HG02798 (cell line): ENCODE measurements around the gene CLK2.
"Not testable (repeated sequence)": the region's sequence is repeated elsewhere in the genome, so short reads cannot be mapped to it uniquely, and the experiment has no call there.

Experiments
- ATAC-seq: cut with Tn5 transposase; IDR thresholded peaks from one replicate; pipeline ENCODE4 v1.9.1; 2021; ENCODE audit warnings: mild to moderate bottlenecking; ENCODE audit not compliant: unreplicated experiment, poor library complexity

CLK2 gene

DNA sequence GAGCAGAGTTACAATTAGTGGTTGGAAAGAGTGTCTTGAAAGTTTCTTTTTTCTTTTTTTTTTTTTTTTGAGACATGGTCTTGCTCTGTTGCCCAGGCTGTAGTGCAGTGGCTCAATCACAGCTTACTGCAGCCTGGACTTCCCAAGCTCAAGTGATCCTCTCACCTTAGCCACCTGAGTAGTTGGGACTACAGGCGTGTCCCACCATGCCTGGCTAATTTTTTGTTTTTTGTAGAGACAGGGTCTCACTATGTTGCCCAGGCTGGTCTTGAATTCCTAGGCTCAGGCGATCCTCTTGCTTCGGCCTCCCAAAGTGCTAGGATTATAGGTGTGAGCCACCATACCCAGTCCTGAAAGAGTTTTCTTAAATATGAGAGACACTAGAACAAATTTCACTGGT, 26.5 kb downstream of the CLK2 start:
- ATAC-seq: not testable (repeated sequence)

DNA sequence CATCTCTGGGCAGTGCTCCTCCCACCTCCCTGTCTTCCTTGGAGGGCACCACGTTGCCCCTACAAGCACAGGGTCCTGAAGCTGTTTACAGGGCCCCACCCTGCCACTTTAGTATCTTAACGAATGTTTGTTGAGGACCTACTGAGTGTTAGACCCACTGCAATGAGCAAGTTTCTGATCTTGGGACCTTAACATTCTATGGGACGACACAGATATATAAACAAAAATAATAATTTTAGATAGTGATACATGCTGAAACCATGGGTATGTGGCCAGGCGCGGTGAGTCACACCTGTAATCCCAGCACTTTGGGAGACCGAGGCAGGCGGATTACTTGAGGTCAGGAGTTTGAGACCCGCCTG, 28.2 kb downstream of the CLK2 start:
- ATAC-seq: no peak

DNA sequence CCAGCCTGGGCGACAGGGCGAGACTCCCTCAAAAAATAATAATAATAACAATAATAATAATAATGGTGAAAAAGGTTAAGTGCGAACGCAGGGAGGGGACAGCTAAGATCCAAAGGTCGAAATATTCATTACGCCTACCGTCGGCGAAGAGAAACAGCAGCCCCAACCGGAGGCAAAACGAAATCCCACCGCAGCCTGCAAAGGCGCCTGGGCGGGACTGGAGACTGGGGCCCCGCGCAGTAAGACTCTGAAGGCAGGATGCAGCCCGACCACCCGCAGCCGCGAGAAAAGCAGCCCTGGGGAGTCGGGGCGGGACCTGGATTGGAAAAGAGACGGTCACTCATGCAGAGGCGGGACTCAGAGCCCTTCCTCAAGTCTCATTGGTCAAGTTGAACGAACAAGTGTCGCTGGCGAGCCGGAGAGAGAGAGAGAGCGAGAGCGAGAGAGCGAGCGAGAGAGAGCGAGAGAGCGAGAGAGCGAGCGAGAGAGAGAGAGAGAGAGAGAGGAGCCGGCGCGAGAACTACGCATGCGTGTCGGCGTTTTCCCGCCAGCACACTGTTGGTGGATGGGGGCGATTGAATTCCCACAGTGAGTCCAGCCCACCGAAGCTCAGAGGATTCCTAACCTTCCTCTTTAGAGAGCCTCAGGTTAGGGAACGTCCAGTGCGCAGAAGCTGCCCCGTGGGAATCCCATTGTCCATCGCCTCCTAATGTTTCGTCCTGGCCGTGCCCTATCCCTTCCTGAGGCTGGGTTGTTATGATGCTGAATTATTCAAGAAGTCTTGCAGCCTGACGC, 28.7 kb downstream of the CLK2 start:
- ATAC-seq: peak; percentile 93

DNA sequence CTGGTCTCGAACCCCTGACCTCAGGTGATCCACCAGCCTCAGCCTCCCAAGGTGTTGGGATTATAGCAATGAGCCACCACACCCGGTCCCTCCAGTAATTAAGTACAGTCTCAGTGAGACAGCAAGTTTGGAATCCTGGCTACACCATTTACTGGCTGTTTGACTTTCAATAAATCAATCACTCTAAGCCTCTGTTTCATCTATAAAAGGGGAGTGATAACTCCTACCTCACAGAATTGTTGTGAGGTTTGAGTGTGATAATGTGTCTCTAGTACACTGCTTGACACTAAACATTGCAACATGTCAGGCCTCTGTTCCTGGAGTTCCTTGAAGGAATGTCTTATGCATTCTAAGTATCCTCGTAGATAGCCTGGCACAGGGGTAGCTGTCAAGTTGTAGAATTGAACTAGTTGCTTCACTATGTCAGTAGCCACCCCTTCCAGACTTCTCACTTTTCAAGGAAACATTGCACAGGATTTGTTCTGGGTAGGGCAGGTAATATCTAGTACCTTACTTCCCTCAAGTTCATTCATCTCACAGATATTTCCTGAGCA, 30.4 kb downstream of the CLK2 start:
- no peak for ATAC-seq

DNA sequence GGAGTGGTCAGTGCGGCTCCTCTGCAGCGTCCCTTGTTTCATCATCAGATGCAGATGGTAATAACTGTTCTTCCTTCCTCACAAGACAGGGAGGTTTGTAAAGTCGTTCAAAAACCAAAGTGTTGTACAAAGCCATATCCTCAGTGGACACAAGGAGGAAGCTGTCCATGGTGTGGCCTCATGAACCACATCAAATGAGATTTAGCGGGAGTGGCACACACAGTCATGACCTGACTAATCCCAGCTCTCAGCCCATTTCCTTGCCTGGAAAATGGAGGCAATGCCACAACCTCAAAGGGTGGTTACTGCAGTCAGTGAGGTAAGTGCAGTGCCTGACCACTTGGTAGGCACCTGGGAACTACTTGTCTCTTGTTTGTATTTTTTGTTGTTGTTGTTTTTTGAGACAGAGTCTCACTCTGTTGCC, 31.5 kb downstream of the CLK2 start:
- no peak for ATAC-seq

DNA sequence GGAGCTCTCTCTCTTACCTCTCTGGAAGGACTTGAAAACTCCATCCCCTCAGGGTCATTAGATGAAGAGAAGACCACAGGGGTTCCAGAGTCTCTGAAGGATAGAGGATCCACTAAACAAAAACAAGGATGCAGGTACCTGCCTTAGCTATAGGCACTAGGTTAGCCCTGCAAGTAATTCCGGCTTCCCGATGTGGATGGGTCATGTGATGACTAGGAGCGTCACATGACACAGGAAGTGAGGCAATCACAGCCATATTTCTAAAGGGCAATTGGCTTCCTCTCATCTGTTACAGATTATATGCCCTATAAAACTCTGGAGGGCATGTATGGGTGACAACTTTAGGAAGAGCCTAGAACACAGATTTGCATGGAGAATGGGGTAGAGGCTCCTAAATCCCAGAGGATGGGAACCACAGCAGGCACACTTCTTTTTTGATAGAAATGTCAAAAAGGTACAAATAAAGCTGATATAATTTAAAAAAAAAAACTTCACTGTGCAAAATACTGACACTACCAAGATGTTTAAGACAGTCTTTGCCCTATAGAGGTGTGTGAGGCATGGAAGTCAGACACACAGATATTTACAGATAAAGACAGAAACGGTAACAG, 32.1 kb downstream of the CLK2 start:
- ATAC-seq: no peak

DNA sequence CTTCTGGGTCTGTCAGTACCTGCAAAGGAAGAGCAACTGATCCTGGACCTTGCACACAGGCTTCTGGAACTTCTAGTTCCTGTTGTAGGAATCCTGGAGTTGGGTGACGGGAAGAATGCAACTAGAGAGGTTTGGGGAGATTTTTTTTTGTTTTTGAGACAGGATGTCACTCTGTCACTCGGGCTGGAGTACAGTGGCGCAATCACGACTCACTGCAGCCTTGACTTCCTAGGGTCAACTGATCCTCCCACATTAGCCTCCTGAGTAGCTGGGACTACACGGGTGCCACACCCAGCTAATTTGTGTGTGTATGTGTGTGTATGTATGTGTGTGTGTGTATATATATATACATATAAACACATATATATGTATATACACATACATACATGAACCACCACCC, 36.9 kb downstream of the CLK2 start:
- no peak for ATAC-seq

DNA sequence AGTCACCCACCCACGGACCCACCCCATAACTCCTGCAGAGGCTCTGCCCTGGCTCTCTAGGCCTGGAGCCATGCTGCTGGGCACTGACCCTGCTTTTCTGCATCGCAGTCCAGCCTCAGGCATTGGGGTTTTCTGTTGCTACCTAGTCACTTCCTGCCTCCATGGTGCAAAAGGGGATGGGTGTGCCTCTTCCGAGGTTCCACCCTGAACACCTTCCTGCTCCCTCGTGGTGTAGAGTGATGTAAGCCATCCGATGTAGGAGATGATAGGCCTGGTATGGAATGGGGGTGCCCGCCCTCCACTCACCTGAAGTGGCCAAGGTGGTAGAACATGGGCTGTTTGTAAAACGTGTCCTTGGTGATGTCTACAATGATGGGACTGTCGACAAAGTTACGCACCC, 37.9 kb downstream of the CLK2 start:
- not testable (repeated sequence) for ATAC-seq

DNA sequence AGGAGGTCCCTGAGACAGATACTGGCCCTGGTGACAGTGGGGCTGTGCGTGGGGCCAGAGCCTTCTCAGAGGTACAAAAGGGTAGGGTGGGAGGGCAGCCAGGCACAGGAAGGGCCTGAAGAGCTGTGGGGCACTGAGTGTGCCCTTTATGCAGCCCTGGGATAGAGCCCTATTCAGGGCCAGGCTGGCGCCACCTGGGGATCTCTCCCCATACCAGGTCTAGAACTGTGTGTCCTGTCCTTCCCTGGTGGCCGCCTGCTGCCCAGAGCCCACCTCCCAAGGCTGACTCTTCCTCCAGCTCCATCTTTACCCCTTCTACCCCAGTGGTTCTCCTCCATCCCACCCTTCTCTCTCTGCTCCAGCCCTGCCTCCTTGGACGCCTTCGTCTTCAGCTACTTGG, 39.8 kb downstream of the CLK2 start:
- ATAC-seq: not testable (repeated sequence)

DNA sequence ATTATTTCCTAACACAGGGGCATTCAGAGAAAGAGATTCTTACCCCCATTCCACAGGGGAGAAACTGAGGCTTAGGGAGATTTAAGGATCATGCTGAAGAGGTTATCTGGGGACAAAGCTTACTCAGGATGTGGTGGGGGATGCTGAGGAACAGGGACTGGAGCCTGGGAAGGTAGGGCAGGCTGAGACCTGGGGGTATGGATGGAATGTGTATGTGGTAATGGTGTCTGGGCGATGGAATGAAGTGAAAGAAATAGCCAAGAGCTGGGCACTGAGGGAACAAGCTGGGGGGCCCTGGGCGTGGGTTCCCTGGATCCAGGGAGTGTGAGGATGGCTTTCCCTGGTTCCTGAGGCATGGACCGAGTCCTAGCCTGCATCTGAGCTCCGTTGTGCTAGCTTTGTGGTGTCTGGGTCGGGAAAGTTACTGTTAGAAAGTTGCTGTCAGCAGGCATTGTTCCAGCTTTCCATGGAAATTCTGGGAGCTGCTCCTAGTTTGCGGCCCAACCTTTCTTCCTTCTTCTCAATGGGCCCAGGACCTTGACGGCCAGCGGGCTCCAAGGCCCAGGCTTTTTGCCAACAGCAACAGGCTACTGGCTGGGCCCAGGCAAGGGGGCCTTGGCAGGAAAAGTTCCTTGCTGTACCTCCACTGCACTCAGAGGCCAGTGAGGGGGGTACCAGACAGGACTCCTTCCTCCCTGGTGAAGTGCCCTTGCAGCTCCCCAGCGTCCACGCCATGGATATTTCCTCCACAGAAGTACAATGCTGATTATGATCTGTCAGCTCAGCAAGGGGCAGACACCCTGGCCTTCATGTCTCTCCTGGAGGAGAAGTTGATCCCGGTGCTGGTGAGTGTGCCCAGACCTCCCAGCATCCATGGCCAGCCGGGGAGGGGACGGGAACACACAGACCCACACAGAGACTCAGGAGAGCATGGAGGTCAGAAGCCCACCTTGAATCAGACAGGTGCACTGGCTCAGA, 41.0 kb downstream of the CLK2 start:
- ATAC-seq: not testable (repeated sequence)

DNA sequence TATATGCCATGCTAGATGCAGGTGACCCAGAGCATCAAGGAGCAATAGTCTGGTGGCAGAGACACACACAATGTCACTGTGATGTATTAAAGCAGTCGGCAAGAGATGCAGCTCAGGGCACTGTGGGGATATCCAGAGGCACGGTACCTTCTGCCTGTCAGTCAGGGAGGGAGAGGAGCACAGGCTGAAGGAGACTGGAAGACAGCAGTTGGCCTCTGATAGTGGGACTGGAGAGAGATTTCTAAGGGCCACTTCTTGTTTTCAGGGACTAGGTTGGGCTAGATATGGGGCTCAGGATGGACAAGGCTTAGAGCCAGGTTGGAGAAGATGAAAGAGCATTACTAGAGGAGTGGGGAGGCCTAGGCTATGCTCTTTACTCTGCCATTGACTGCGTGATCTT, 42.0 kb downstream of the CLK2 start:
- not testable (repeated sequence) for ATAC-seq

DNA sequence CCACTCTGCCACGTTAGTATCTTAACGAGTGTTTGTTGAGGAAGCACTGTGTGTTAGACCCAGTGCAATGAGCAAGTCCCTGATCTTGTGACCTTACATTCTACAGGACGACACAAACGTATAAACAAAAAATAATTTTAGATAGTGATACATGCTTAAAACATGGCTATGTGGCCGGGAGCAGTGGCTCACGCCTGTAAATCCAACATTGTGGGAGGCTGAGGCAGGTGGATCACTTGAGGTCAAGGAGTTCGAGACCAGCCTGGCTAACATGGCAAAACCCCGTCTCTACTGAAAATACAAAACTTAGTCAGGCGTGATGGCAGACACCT, 45.2 kb downstream of the CLK2 start:
- no peak for ATAC-seq

DNA sequence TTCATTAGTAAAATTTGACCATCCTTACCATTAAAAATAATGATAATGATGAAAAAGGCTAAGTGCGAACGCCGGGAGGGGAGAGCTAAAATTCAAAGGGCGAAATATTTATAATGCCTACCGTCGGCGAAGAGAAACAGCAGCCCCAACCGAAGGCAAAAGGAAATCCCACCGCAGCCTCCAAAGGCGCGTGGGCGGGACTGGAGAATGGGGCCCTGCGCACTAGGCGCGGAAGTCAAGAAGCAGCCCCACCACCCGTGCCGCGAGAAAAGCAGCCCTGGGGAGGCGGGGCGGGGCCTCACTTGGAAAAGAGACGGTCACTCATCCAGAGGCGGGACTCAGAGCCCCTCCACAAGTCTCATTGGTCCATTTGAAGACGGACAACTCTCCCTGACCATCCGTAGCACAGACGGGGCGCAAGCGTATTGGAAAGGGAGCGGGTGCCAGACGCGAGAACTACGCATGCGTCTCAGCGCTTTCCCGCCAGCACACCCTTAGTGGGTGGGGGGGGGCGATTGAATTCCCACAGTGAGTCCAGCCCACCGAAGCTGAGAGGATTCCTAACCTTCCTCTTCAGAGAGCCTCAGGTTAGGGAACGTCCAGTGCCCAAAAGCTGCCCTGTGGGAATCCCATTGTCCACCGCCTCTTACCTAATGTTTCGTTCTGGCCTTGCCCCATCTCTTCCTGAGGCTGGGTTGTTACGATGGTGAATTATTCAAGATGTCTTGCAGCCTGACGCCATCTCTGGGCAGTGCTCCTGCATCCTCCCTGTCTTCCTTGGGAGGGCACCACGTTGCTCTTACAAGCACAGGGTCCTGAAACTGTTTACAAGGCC, 45.8 kb downstream of the CLK2 start:
- peak; percentile 97 for ATAC-seq

DNA sequence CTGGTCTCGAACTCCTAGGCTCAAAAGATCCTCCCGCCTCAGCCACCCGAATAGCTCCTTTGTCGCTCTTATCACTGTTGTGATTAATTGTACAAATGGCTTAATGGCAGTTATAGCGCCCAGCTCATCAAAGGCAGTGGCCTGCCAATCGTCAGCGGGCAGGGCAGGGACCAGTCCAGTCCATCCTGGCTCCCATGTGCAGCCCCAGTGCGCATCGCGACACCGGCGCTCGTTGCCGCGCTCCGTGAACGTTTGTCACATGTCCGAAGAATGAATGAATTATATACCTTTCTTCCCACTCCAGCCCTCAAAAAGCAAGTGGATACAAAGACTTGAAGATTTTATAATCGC, 46.4 kb downstream of the CLK2 start:
- ATAC-seq: no peak

DNA sequence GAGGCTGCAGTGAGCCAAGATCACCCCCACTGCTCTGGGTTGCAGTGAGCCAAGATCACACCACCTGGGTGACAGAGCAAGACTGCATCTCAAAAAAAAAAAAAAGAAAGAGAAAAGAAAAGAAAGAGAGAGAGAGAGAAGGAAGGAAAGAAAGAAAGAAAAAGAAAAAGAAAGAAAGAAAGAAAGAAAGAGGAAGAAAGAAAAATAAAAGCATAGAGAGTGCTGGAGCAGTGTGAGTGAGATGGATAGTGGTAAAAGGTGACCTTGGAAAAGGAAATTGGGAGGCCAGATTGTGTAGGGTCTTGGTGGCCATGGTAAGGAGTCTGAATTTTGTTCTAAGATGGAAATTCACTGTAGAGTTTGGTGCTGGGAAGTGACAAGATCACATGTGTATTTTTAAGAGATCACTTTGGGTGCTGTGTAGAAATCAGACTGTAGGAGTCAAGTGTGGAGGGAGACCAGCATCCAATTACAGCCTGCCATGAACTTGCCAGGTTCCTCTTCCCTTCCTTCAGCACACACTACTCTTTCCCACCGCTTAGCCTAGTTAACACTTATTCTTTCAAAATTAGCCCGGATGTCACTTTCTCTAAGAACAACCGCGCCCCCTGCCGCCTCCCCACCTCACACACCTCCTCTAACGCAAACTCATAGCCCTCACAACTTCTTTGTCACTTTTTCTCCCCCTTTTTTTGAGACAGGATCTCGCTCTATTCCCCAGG, 47.0 kb downstream of the CLK2 start:
- peak; percentile 33 for ATAC-seq

DNA sequence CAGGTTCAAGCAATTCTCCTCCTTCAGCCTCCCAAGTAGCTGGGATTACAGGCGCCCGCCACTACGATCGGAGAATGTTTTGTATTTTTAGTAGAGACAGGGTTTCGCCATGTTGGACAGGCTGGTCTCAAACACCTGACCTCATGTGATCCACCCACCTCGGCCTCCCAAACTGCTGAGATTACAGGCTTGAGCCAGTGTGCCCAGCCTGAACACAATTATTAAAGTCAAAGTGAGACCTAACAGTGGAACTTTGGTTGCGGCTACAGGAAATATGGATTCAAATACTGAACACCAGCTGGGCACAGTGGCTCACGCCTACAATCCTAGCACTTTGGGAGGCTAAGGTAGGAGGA, 47.9 kb downstream of the CLK2 start:
- not testable (repeated sequence) for ATAC-seq

DNA sequence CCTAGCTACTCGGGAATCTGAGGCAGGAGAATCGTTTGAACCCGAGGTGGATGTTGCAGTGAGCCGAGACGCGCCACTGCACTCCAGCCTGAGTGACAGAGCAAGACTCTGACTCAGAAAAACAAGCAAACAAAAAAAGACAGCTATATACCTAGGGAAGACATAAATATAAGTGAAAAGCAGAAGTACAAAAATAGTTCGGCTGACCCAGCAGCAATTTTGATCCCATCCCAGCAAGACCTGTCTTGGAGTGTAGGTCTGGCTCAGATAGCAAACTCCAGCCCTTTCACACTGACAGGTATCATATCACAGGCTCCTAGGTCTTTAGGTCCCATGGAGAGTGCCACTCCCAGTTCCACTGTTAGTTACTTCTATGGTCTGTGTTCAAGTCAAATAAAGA, 50.3 kb downstream of the CLK2 start:
- no peak for ATAC-seq

DNA sequence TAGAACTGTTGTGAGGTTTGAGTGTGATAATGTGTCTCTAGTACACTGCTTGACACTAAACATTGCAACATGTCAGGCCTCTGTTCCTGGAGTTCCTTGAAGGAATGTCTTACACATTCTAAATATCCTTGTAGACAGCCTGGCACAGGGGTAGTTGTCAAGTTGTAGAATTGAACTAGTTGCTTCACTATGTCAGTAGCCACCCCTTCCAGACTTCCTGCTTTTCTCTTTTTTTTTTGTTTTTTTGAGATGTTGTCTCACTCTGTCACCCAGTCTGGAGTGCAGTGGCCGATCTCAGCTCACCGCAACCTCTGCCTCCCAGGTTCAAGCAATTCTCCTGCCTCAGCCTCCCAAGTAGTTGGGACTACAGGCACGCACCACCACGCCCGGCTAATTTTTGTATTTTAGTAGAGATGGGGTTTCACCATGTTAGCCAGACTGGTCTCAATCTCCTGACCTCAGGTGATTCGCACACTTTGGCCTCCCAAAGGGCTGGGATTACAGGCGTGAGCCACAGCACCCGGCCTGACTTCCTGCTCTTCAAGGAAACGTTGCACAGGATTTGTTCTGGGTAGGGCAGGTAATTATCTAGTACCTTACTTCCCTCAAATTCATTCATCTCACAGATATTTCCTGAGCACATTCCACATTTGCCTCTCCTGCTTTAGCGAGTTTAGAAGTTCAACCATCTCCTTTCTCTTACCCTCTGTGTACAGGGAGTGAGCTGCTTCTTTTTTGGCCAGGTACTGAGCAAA, 52.9 kb downstream of the CLK2 start:
- ATAC-seq: not testable (repeated sequence)

DNA sequence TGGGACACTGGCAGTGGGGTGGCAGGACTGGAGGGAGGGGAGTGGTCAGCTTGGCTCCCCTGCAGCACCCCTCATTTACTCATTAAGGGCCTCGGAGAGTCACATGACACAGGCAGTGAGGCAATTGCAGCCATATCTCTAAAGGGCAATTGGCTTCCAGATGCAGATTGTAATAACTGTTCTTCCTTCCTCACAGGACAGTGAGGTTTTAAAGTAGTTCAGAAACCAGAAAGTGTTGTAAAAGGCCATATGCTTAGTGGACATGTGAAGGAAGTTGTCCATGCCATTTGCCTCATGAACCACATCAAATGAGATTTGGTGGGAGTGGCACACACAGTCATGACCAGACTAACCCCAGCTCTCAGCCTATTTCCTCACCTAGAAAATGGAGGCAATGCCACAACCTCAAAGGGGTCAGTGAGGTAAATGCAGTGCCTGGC, 53.7 kb downstream of the CLK2 start:
- no peak for ATAC-seq
